Left hindlimb (tissue), 1 donor: ENCODE results near the gene ATG101.

Experiments
- DNase-seq: peaks from one replicate; pipeline ENCODE4 v3.0.0-alpha.2; 2018

ATG101 gene

DNA sequence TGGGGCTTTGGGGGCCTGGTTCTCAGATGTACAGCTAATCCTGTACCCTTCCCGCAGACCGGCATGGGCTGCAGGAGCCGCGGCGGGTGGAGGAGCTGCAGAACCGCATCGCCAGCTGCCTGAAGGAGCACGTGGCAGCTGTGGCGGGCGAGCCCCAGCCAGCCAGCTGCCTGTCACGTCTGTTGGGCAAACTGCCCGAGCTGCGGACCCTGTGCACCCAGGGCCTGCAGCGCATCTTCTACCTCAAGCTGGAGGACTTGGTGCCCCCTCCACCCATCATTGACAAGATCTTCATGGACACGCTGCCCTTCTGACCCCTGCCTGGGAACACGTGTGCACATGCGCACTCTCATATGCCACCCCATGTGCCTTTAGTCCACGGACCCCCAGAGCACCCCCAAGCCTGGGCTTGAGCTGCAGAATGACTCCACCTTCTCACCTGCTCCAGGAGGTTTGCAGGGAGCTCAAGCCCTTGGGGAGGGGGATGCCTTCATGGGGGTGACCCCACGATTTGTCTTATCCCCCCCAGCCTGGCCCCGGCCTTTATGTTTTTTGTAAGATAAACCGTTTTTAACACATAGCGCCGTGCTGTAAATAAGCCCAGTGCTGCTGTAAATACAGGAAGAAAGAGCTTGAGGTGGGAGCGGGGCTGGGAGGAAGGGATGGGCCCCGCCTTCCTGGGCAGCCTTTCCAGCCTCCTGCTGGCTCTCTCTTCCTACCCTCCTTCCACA is 11.0 kb upstream of the ATG101 start:
- peak; percentile 64 for DNase-seq

DNA sequence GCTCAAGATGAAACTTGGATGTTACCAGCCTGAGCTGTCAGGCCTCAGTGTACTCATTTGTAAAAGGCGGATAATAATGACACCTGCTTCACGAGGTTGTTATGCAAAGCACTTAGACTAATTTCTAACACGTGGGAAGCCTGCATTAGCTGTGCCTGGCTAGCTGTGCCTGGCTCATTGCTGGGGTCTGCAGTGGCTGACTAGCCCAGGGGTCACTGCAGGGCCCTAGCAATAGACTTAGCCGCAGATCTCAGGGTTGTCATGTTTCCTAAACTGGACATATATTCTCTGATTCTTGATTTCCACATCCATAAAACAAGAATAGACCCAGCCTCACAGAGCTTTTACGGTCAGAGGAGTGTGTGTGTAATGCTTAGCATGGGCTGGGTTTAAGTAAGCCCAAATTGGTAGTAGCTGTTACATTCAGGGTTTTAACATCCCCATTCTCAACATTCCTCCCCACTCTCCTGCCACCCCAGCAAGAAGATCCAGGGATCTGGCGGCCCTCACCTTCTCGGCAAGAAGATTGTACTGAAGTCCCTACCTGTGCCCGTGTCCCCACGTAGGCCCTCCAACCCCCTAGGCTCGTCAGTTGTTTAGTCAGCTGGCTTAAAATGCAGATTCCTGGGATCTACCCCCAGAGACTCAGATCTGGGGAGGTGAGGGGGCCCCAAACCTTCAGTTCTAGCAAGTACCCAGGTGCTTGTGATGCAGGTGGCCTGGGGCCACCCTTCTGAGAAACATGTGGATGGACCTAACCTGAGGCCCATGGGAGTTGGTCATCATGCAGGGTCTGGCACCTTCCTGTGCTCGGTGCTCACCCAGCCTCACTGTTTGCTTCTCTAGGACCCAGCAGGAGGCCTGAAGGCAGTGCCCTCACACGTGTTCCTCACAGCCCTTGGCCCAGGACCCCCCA is 9.9 kb upstream of the ATG101 start:
- DNase-seq, result peak; percentile 52

- peak; percentile 36 for DNase-seq
Measured at GRCh38 chr12:52060498-52061177, 9.1 kb upstream of the ATG101 start.

- DNase-seq, result peak; percentile 33
Measured at GRCh38 chr12:52061470-52062166, 8.2 kb upstream of the ATG101 start.

DNA sequence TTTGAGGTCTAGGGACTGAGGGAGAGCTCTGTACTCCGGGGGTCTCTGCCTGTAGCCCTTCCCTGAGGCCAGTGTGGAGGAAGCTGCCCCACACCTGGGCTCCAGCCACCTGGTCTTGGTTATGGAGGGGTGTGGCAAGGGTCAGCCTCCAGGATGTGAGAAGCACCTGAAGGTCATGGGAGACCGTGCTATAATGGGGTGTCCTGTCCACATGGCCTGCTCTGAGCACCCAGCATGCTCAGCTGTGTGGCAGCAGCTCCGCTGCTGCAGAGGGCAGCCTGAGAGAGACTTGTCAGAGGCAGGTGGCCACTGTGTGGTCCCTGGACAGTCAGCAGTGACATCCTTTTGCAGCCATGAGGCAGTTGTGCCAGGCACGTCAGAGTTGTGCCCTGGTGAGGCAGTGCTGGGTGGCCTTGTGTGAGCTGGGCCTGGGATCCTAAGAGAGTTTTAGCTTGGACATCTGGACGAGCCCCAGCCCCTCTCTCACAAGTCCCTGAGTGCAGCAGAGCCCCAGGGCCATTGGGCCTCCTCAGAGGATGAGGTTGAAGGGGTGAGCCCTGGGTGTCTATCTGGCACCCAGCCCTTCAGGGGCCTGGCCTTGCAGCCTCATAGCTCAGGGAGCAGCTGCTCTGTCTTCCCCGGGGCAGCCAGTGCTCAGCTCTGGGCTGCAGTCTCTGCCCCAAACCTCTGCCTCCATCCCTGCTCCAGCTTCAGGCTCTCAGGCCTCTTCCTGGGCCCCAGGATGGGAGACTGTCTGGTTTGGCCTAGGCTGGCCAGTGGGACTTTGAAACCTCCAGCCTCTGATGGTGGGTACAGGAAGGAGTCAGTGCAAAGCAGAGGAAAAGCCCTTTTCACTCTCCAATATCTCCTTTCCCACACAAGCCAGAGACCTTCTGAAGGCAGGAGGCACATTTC is 7.4 kb upstream of the ATG101 start:
- no peak for DNase-seq

- no peak for DNase-seq
Measured at GRCh38 chr12:52063082-52063924, 6.5 kb upstream of the ATG101 start.

- no peak for DNase-seq
Measured at GRCh38 chr12:52063981-52064649, 5.7 kb upstream of the ATG101 start.

DNA sequence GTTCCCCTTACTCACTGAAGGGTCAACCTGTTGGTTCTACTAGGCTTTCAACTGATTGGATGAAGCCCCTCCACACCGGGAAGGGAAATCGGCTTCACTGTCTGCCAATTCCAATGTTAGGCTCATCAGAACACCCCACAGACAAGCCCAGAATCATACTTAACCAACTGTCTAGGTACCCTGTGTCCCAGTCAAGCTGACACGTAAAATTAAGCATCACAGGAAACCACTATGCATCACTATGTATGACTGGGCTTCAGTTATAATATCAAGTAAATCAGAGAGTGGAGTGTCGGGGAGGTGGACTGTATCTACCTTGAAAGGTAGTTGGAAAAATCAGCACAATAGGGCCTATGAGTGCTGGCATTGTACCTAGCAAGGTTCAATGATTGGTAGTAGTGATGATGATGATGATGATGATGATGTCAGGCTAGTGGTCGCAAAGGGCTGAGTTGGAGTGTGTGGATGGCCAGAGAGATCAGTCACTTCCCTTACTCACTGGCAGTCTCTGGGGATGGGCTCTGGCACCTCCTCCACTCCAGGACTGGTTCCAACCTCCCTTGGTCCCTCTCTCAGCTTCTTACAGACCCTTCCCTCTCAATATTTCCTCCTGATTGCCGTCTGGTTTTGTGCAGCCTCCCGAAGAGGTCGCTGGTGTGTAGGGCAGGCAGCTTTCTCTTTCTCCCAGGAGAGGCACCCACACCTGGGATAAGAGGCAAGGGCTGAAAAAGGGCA is 3.3 kb upstream of the ATG101 start:
- no peak for DNase-seq

DNA sequence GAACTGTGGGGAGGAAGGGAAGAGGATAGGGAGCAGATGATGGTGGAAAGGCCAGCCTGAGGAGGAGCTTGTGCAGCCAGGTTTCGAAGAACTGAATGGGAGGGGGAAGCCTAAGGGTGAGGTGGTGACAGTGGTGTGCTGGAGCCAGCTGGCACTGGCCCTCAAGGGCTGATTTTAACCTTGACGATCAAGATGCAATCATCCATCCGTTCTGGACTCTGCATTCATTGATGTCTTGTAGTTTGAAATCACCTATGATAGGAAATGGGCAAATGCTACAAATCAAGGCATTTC is 2.8 kb upstream of the ATG101 start:
- no peak for DNase-seq

DNA sequence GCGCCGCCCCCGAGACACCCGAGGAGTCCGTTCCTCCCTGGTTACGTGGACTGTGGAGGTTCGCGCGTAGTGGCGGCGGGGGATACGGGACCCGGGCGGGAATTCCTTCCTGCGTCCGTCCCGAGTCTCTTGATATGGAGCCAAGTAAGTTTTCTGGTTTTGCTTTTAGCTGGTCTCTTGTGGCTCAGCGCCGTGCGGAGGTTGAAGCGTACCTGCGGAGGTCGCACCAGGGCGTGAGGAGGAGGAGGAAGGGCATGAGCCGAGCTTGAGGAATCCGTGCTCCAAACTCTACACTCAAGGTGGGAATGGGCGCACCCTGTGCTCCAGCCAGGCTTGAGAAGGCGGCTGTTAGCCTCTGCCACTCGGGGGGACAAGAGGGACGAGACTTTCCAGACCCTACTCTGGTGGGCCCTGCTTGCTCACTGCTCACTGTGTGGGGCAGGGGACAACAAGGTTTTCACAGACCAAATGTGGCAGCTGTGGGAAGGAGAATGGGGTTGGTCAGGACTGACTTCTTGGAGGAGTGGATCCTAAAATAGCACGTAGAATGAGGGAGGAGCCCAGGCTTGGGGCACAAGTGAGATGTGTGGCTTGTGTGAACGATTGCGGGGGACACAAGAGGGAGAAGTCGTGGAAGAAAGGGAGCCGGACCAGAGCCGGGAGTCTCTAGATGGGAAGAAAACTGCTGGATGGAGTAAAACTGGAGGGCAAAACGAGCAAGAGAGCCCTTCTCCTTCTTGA is 577 bp downstream of the ATG101 start:
- DNase-seq, result no peak

- DNase-seq, result peak; percentile 61
Measured at GRCh38 chr12:52073531-52074381, 4.0 kb downstream of the ATG101 start.

- DNase-seq, result no peak
Measured at GRCh38 chr12:52074971-52075724, 5.4 kb downstream of the ATG101 start.

GRCh38 chr12:52076811-52077210 is 7.0 kb downstream of the ATG101 start:
- DNase-seq, result no peak

- no peak for DNase-seq
Measured at GRCh38 chr12:52078276-52078675, 8.5 kb downstream of the ATG101 start.

DNA sequence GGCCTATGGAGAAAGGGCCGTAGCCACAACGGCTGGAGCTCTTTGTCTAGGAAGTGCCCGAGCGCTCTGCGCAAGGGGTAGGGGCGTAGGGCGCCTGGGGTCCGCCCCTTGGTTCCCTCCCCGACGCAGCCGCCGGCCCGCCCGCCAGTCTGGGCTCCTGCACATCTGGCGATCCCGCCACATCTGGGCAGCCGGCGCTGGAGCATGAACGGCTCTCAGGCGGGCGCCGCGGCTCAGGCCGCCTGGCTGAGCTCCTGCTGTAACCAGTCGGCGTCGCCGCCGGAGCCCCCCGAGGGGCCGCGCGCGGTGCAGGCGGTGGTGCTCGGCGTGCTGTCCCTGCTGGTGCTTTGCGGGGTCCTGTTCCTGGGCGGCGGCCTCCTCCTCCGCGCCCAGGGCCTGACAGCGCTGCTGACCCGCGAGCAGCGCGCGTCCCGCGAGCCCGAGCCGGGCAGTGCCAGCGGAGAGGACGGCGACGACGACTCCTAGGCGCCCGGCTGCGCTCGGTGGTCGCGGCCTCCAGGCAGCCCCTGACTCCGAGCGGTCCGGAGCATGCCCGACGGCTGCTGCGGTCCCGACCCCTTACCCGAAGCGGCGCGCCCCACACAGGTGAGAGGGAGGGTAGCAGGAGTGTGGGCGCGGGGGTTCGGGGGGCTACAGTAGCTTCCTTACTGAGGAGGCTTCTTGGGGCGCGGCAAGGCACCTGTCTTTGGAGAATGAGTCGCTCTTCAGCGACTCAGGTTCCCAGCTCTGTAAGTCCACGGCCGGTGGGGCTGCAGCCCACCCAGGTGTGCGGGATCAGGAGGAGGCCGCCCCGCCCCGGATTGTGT is 10.0 kb downstream of the ATG101 start, which contains the start of gene SMIM41:
TSS of gene SMIM41 (plus strand) at position 129 of the 827 bp plus-strand sequence. CDS start at position 205, 76 bp downstream.
- no peak for DNase-seq
